ENCODE measurements around the gene PUS10. TPM values are rescaled to one million over a fixed set of nuclear protein-coding genes. Genes with fewer than 3 reads are reported as not detected.
"Not testable (repeated sequence)": the region's sequence is repeated elsewhere in the genome, so short reads cannot be mapped to it uniquely, and the experiment has no call there.

PUS10 gene
- total RNA-seq, 4 donors from 2014 or later: 1.9 to 3.2 (median 2.6) TPM

DNA sequence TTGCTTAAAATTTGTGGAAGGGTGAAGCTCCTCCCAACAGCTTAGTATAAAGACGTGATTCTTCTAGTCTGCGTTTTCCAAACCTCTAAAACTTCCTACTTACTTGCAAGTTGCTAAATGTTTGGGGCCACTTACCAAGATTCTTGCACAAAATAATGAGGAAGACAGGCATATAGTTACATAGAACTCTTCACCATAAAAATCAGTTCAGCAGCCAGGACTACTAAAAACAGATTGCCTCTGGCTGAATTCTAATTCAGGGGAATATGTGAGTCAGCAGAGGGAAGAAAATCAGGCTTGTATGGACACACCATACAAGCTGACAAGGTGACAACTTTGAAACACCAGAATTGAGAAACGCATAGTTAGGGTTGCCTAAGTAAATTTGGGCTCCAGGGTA lies 3.3 kb downstream of the PUS10 start:
- Histone ChIP-seq H3K27me3 (no peaks in the 10 kb centered on the region), H3K4me1 (peaks cover 20 to 34% (median 27%) of the 10 kb centered on the region in 4 donors), H3K36me3 (peaks cover 0 to 4% (median 0%) of the 10 kb centered on the region in 4 donors), H3K4me3 (no peak overlapping the region), H3K27ac (replicated peaks in 1 of 4) (no peak overlapping the region), H3K9me3 (no peaks in the 10 kb centered on the region)
- intact Hi-C loops (cut with DNase I): loop anchor here (5.0 kb wide), 1 partner anchor 132 kb away; the partner anchor contains the start of gene REL
- TF ChIP-seq POLR2AphosphoS5 (IDR thresholded peaks at IDR 0.05) (no peak), POLR2A (IDR thresholded peaks at IDR 0.05; ENCODE audit: low read depth) (no peak)
- DNase-seq (ENCODE audit: extremely low spot score): no peak
- 80% methylated on average over 3 of the region's 3 CpGs for WGBS

DNA sequence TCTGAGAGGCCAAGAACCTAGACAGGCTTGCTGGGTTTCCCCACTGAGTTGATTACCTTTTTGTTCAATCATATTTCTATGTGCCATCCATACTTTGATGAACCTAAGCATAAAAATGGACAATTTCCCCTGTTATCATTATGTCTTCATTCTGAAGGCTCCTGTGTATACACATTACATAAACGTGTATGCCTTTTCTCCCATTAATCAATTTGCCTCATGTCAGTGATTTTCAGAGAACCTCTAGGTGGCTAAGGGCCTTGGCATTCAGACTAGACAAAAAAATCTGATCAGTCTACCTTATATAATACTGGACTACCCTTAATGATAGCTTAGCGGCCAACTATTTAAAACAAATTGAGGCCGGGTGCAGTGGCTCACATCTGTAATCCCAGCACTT lies 4.7 kb downstream of the PUS10 start:
- DNase-seq (ENCODE audit: extremely low spot score): no peak
- intact Hi-C loops (cut with DNase I): no loop called here
- TF ChIP-seq POLR2A (IDR thresholded peaks at IDR 0.05; ENCODE audit: low read depth): no peak
- TF ChIP-seq EP300 (IDR thresholded peaks at IDR 0.05): no peak
- TF ChIP-seq, protein P1, sequence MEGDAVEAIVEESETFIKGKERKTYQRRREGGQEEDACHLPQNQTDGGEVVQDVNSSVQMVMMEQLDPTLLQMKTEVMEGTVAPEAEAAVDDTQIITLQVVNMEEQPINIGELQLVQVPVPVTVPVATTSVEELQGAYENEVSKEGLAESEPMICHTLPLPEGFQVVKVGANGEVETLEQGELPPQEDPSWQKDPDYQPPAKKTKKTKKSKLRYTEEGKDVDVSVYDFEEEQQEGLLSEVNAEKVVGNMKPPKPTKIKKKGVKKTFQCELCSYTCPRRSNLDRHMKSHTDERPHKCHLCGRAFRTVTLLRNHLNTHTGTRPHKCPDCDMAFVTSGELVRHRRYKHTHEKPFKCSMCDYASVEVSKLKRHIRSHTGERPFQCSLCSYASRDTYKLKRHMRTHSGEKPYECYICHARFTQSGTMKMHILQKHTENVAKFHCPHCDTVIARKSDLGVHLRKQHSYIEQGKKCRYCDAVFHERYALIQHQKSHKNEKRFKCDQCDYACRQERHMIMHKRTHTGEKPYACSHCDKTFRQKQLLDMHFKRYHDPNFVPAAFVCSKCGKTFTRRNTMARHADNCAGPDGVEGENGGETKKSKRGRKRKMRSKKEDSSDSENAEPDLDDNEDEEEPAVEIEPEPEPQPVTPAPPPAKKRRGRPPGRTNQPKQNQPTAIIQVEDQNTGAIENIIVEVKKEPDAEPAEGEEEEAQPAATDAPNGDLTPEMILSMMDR (IDR thresholded peaks at IDR 0.05): no peak
- no peak for TF ChIP-seq POLR2AphosphoS5 (IDR thresholded peaks at IDR 0.05)
- Histone ChIP-seq H3K9me3 (no peaks in the 10 kb centered on the region), H3K4me1 (peaks cover 9 to 20% (median 13%) of the 10 kb centered on the region in 4 donors), H3K4me3 (no peak overlapping the region), H3K27ac (replicated peaks in 1 of 4) (no peak overlapping the region), H3K27me3 (no peaks in the 10 kb centered on the region), H3K36me3 (peaks cover 0 to 6% (median under 1%) of the 10 kb centered on the region in 4 donors)
- 80% methylated on average over 3 of the region's 3 CpGs for whole genome bisulfite sequencing

DNA sequence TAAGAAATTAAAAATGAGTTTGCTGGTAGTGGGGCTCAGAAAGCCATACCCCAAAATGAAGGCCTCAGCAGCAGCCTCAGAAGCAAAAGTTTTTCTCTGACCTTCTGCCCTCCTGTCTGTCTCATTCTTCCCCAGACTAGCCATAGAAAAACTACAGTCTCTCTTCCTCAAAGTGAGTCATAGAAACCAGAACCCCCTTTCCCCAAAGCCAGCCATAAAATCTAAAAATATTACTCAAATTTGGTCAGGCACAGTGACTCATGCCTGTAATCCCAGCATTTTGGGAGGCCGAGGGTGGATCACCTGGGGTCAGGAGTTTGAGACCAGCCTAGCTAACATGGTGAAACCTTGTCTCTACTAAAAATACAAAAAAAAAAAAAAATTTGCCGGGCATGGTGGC lies 5.8 kb downstream of the PUS10 start:
- H3K4me1 ChIP-seq: peaks cover 8 to 19% (median 13%) of the 10 kb centered on the region in 4 donors
- intact Hi-C loops (cut with DNase I); H3K9me3 ChIP-seq; H3K4me3 ChIP-seq; H3K27ac ChIP-seq (replicated peaks in 1 of 4); DNase-seq (ENCODE audit: extremely low spot score); H3K27me3 ChIP-seq: not testable (repeated sequence)
- 70% methylated on average over 2 of the region's 2 CpGs for WGBS
- peaks cover 0 to 12% (median 2%) of the 10 kb centered on the region in 4 donors for H3K36me3 ChIP-seq

DNA sequence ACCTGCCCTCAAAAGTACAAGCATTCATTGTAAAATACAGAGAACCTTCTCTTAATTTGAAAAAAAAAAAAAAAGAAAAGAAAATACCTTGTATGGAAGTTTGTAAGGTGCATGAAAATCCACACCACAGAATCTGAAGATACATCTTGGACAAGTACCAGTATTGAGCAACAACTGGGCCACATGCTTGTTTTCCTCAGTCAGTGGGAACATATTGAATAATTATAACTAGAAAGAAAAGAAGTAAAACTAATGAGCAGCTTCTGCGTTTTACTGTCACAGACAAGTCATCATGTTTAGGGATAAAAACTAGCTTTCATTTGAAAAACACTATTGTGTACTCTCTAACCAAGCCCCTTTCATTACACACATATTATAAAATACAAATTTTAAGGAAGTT lies 6.4 kb downstream of the PUS10 start:
- no peak for DNase-seq (ENCODE audit: extremely low spot score)
- no peaks in the 10 kb centered on the region for H3K27me3 ChIP-seq

DNA sequence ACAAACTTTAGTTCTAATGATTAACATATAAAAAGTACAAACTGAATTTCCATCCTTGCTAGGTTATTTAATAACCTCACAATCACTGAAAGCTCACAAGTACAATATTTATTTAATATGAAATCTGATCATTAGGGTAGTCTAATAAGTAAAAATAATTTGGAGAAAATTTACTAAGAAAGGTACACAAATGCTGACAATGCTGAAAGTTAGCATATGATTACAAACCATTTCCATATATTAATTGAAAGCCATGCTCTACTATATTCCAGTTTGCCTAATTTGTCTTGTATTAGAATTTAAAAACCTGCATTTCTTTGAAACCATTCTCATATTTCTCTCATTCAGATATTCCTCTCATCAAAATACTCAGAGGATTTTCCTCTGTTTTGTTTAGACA lies 8.7 kb downstream of the PUS10 start:
- no peaks in the 10 kb centered on the region for H3K4me1 ChIP-seq
- TF ChIP-seq EP300 (IDR thresholded peaks at IDR 0.05): no peak
- H3K36me3 ChIP-seq: peaks cover 0 to 12% (median 2%) of the 10 kb centered on the region in 4 donors
- H3K4me3 ChIP-seq: no peak overlapping the region
- no peak for DNase-seq (ENCODE audit: extremely low spot score)
- intact Hi-C loops (cut with DNase I): no loop called here
- H3K9me3 ChIP-seq: no peaks in the 10 kb centered on the region
- no peak overlapping the region for H3K27ac ChIP-seq (replicated peaks in 1 of 4)
- H3K27me3 ChIP-seq: no peaks in the 10 kb centered on the region

More for the DNA sequence above, 6.4 kb downstream of the PUS10 start:
- Histone ChIP-seq H3K4me3 (no peak overlapping the region), H3K36me3 (peaks cover 0 to 12% (median 2%) of the 10 kb centered on the region in 4 donors), H3K4me1 (peaks cover 8 to 19% (median 13%) of the 10 kb centered on the region in 4 donors), H3K9me3 (no peaks in the 10 kb centered on the region), H3K27ac (replicated peaks in 1 of 4) (no peak overlapping the region)
- 82% methylated on average over 1 of the region's 1 CpG for WGBS
- intact Hi-C loops (cut with DNase I): no loop called here
- TF ChIP-seq POLR2A (IDR thresholded peaks at IDR 0.05; ENCODE audit: low read depth) (no peak), EP300 (IDR thresholded peaks at IDR 0.05) (no peak), POLR2AphosphoS5 (IDR thresholded peaks at IDR 0.05) (no peak)
- TF ChIP-seq, protein P1 (IDR thresholded peaks at IDR 0.05): no peak

DNA sequence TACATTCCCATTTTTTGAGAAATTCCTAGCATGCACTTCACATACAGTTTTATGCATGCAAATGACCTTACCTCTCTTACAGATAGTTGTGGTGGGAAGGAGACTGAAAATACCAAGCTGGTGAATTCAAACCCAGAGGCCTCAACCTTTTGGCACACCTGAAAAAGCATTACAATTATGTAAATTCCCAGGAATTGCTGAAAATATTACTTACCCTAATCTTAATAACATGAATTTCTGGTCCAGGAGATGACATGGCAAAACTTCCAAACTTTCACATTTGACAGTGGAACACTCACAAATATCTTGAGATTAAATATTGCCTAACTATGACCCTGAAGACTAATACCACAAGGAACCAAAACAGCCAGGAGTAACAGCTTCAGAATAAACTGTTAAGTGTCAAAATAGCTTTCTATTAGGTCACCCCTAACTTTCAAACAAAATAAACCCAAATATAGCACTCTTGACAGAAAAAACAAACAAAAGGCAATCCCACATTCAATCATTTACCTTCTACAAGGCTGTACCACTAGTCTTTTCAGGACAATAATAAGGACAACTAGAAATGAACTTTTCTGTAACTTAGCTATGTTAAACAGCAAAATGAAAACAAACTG lies 11.5 kb downstream of the PUS10 start:
- no peaks in the 10 kb centered on the region for H3K9me3 ChIP-seq
- TF ChIP-seq POLR2A (IDR thresholded peaks at IDR 0.05; ENCODE audit: low read depth) (no peak), EP300 (IDR thresholded peaks at IDR 0.05) (no peak), POLR2AphosphoS5 (IDR thresholded peaks at IDR 0.05) (no peak)
- TF ChIP-seq, protein P1 (IDR thresholded peaks at IDR 0.05): no peak
- no peak overlapping the region for H3K4me3 ChIP-seq
- no peaks in the 10 kb centered on the region for H3K27me3 ChIP-seq
- H3K4me1 ChIP-seq: no peaks in the 10 kb centered on the region
- H3K27ac ChIP-seq (replicated peaks in 1 of 4): no peak overlapping the region
- DNase-seq (ENCODE audit: extremely low spot score): no peak
- intact Hi-C loops (cut with DNase I): no loop called here
- H3K36me3 ChIP-seq: peaks cover 0 to 12% (median 2%) of the 10 kb centered on the region in 4 donors

Data from esophagus muscularis mucosa (tissue), 4 donors.